Transverse colon (tissue), 4 donors: ENCODE data around the gene GLO1. TPM values are rescaled to one million over a fixed set of nuclear protein-coding genes. Genes with fewer than 3 reads are reported as not detected.

ENCODE experiments used
- DNase-seq: peaks from one replicate; pipeline ENCODE4 v3.0.0-alpha.2; 2019
- H3K27ac ChIP-seq, 4 donors: fragments of 200-600 bp; sonication (generic); 2 replicates each; pipeline ENCODE4 v1.5.1; 2016 to 2018; ENCODE audit warnings: inconsistent platforms in 4 of 4
- H3K27me3 ChIP-seq: fragments of 200-600 bp; sonication (generic); 2 replicates; pipeline ENCODE4 v1.5.1; 2017; ENCODE audit warnings: inconsistent platforms
- H3K36me3 ChIP-seq, 4 donors: fragments of 200-600 bp; sonication (generic); 2 replicates each; pipeline ENCODE4 v1.5.1; 2017 to 2019; ENCODE audit warnings: inconsistent platforms in 4 of 4
- H3K4me1 ChIP-seq, 4 donors: fragments of 200-600 bp; sonication (generic); 2 replicates each; pipeline ENCODE4 v1.5.1; 2017 to 2020; ENCODE audit warnings: inconsistent platforms in 4 of 4
- H3K4me3 ChIP-seq, 4 donors: fragments of 200-600 bp; sonication (generic); 1 replicate in 1 of 4; 2 replicates in 3 of 4; pipeline versions ENCODE4 v1.5.1 to v1.6.1; 2017 to 2019; ENCODE audit warnings: inconsistent platforms in 4 of 4
- H3K9me3 ChIP-seq, 2 donors: fragments of 200-600 bp; sonication (generic); 2 replicates each; pipeline ENCODE4 v1.5.1; 2017 to 2019; ENCODE audit warnings: inconsistent platforms in 2 of 2
- CTCF ChIP-seq, 5 experiments: fragments of 200-600 bp in 3 of 5; fragments of 450-650 bp in 2 of 5; sonication (generic) in 3 of 5; IDR thresholded peaks; 1 replicate in 2 of 5; 2 replicates in 3 of 5; pipeline ENCODE4 v1.5.1; 2016 to 2017; ENCODE audit warnings: antibody characterized with exemption in 5 of 5, inconsistent platforms in 3 of 5, mild to moderate bottlenecking in 2 of 5, moderate library complexity in 1 of 5
- EP300 ChIP-seq: sonication (generic); formaldehyde crosslinking; IDR thresholded peaks from one replicate; pipeline ENCODE4 v1.6.1; 2017; ENCODE audit warnings: antibody characterized with exemption, low read depth
- POLR2A ChIP-seq: fragments of 450-650 bp; IDR thresholded peaks from one replicate; pipeline ENCODE4 v1.6.1; 2016; ENCODE audit warnings: antibody characterized with exemption, mild to moderate bottlenecking, moderate library complexity
- POLR2AphosphoS5 ChIP-seq, 3 donors: sonication (generic); formaldehyde crosslinking; IDR thresholded peaks; one replicate each; pipeline ENCODE4 v1.6.1; 2016; ENCODE audit warnings: antibody characterized with exemption in 3 of 3
- WGBS, 2 donors: methylation state at CpG; one replicate each; pipeline ENCODE4 v1.1.5; 2018; ENCODE audit warnings: low coverage in 1 of 2; 5-methylcytosine and 5-hydroxymethylcytosine counted together
- in situ Hi-C, 4 donors: fragments of 200-750 bp; cut with MboI; loops; one replicate each; pipeline versions ENCODE4 v1.15.0 to v1.15.1; 2017; ENCODE audit warnings: low sequenced_read_pairs in 3 of 4, low pct_ligation_motif_present in 1 of 4, low pct_unique_long_range_greater_than_20kb in 1 of 4
- intact Hi-C: fragments of 100-400 bp; cut with DNase I; formaldehyde crosslinking; loops from one replicate; pipeline ENCODE4 v1.15.1; 2023; ENCODE audit warnings: low total_unique reads
- total RNA-seq, 4 donors: library from RNA; depleted of rRNA; stranded (reverse); fragments of >200 nt; gene quantifications; one replicate each; pipeline ENCODE4 v1.1.0, GENCODE V29; 2016

GLO1 gene
- total RNA-seq, 4 donors from 2014 or later, result 15.3 to 56.1 (median 36.6) TPM

DNA sequence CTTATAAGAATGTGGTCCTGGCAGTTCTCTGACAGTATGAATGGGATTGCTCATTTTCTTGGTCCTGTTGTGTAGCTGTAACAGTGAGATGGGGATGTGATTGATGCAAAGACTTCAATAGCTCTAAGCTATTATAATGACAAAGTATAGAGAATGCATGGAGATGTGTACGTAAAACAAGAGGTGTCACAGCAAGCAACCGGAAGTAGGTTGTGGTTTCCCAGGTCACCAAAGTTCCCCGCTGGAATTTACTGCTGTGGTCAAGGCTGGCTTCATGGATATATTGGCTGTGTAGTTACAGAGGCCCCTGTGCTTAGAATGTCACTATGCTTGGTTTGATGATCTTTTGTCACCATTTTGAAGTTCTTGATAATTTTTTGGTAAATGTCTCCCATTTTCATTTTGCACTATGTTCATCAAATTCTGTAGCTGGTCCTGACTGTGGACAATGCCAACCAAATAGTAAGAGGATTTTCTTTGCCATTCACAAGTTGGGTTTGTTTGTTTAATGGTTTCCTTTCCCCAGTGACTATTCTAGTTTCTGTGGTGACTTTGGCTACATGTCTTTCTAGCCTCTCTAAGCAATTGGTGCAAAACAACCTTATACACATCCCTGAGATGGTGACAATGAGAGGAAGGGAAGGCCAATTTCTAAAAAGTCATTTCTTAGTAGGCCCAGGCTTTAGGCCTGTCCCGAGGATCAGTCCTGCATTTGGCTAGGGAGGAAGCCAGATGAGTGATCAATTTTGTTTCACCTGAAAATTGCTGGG lies 22.7 kb upstream of the GLO1 start:
- in situ Hi-C loops (no loop called here), intact Hi-C loops (no loop called here)
- TF ChIP-seq EP300 (no peak), POLR2A (no peak), POLR2AphosphoS5 (IDR thresholded peaks at IDR 0.05) (no peak)
- H3K9me3 ChIP-seq, result no peaks in the 10 kb centered on the region
- DNase-seq, result no peak
- peaks cover under 1% of the 10 kb centered on the region for H3K27me3 ChIP-seq
- H3K4me1 ChIP-seq, result peaks cover 0 to 8% (median 2%) of the 10 kb centered on the region in 4 donors
- H3K36me3 ChIP-seq, result no peaks in the 10 kb centered on the region
- WGBS, 2 donors, result 72 to 77% methylated on average over 4 of the region's 4 CpGs
- no peak overlapping the region for H3K4me3 ChIP-seq
- H3K27ac ChIP-seq, result no peak overlapping the region

DNA sequence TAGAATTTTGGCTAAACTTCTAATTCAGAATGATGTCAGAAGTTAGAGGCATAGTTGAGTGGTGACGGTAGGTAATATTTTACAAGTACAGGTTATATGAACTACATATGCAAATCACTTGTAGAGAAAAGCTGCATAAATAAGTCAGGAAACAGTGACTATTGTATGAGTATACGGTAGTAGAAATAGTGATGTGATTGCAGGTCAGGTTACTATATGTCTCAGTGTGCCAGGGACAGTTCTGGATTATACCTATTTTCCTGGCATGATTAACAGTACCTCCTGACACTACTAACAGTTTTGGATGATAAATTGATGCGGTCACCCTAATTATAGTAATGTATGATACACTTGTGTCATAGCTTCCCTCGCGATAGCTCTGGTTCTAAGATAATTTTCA lies 21.4 kb upstream of the GLO1 start:
- H3K4me3 ChIP-seq, result no peak overlapping the region
- intact Hi-C loops (no loop called here), in situ Hi-C loops (no loop called here)
- peaks cover 0 to 4% (median 2%) of the 10 kb centered on the region in 4 donors for H3K4me1 ChIP-seq
- H3K36me3 ChIP-seq, result no peaks in the 10 kb centered on the region
- no peaks in the 10 kb centered on the region for H3K9me3 ChIP-seq
- TF ChIP-seq POLR2AphosphoS5 (IDR thresholded peaks at IDR 0.05) (no peak), EP300 (no peak), CTCF (IDR thresholded peaks at IDR 0.05) (no peak), POLR2A (no peak)
- DNase-seq, result no peak
- WGBS, 2 donors, result 69 to 79% methylated on average over 5 of the region's 5 CpGs
- H3K27me3 ChIP-seq, result peaks cover 13% of the 10 kb centered on the region
- H3K27ac ChIP-seq, result no peak overlapping the region

- peaks cover 18% of the 10 kb centered on the region for H3K27me3 ChIP-seq
- H3K4me3 ChIP-seq, result no peak overlapping the region
- peaks cover 0 to 4% (median 2%) of the 10 kb centered on the region in 4 donors for H3K4me1 ChIP-seq
- no peak overlapping the region for H3K27ac ChIP-seq
- no peak for DNase-seq
- H3K36me3 ChIP-seq, result no peaks in the 10 kb centered on the region
- in situ Hi-C loops (no loop called here), intact Hi-C loops (no loop called here)
- TF ChIP-seq CTCF (IDR thresholded peaks at IDR 0.05), result no peak
- no peak for TF ChIP-seq POLR2A
- no peaks in the 10 kb centered on the region for H3K9me3 ChIP-seq
- 91 to 92% methylated on average over 5 of the region's 5 CpGs for WGBS, 2 donors
Observed at GRCh38 chr6:38723783-38724182, 20.8 kb upstream of the GLO1 start.

DNA sequence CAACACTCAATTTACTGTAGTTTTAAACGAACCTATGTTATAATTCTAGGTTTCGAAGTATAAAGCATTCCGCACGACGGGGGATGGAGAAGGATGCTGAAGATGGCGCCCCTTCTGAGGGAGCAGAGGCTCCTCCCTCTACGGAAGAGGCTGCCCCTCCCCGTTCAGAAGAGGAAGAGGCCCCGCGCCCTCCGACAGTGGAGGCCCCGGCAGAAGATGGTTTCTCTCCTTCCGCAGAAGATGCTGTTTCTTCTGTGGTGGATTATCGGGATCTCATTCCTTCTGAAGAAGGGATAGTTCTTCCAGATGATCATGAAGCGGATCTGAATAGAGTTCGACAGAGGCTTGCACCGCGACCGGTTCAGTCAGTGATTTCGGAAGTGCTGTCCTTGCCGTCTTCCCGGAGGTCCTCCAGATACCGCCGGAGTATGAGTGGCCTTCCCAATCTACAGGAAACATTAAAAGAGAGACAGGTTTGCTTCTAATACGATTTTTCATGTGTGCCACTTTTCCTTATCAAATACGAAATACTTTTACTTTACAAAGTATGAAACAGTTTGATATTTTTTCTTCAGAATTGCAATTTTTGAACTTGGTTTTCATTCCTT lies 19.9 kb upstream of the GLO1 start:
- Histone ChIP-seq H3K9me3 (no peaks in the 10 kb centered on the region), H3K4me3 (no peak overlapping the region), H3K27ac (no peak overlapping the region), H3K27me3 (peaks cover 26% of the 10 kb centered on the region), H3K36me3 (no peaks in the 10 kb centered on the region), H3K4me1 (peaks cover 0 to 4% (median 2%) of the 10 kb centered on the region in 4 donors)
- in situ Hi-C loops (no loop called here), intact Hi-C loops (no loop called here)
- no peak for TF ChIP-seq CTCF (IDR thresholded peaks at IDR 0.05)
- no peak for TF ChIP-seq POLR2AphosphoS5 (IDR thresholded peaks at IDR 0.05)
- no peak for TF ChIP-seq EP300
- no peak for TF ChIP-seq POLR2A
- 89 to 93% methylated on average over 16 to 26 of the region's 26 CpGs for WGBS, 2 donors
- DNase-seq, result no peak
